ENCODE results near the gene ADAMTS5.

ADAMTS5 gene

GRCh38 chr21:26956813-26957212, 10.1 kb downstream of the ADAMTS5 start:
- no peak overlapping the region for H3K27ac ChIP-seq
- no peaks in the 10 kb centered on the region for H3K27me3 ChIP-seq (replicated peaks)
- no peak overlapping the region for H3K4me3 ChIP-seq (ENCODE audit: low read depth, low read length)
- TF ChIP-seq CTCF (IDR thresholded peaks at IDR 0.05; ENCODE audit: low read depth, low read length, missing control alignments): no peak
- in situ Hi-C loops (cut with HindIII; ENCODE audit: low pct_ligation_motif_present, low sequenced_read_pairs): no loop called here
- no peaks in the 10 kb centered on the region for H3K36me3 ChIP-seq (replicated peaks)
- no peak for DNase-seq

- in situ Hi-C loops (cut with HindIII; ENCODE audit: low pct_ligation_motif_present, low sequenced_read_pairs): no loop called here
- no peak for DNase-seq
- H3K36me3 ChIP-seq (replicated peaks): no peaks in the 10 kb centered on the region
- no peak overlapping the region for H3K4me3 ChIP-seq (ENCODE audit: low read depth, low read length)
- no peaks in the 10 kb centered on the region for H3K27me3 ChIP-seq (replicated peaks)
- no peak for TF ChIP-seq CTCF (IDR thresholded peaks at IDR 0.05; ENCODE audit: low read depth, low read length, missing control alignments)
- H3K27ac ChIP-seq: no peak overlapping the region
These were observed 10.7 kb downstream of the ADAMTS5 start for GRCh38 chr21:26956216-26956615.

- no peaks in the 10 kb centered on the region for H3K27me3 ChIP-seq (replicated peaks)
- H3K4me3 ChIP-seq (ENCODE audit: low read depth, low read length): no peak overlapping the region
- TF ChIP-seq CTCF (IDR thresholded peaks at IDR 0.05; ENCODE audit: low read depth, low read length, missing control alignments): no peak
- no peak for DNase-seq
- no peaks in the 10 kb centered on the region for H3K36me3 ChIP-seq (replicated peaks)
- H3K27ac ChIP-seq: no peak overlapping the region
- in situ Hi-C loops (cut with HindIII; ENCODE audit: low pct_ligation_motif_present, low sequenced_read_pairs): no loop called here
These were observed 12.2 kb downstream of the ADAMTS5 start for GRCh38 chr21:26954662-26955121.

GRCh38 chr21:26952374-26953066, 14.4 kb downstream of the ADAMTS5 start:
- Histone ChIP-seq H3K4me3 (ENCODE audit: low read depth, low read length) (no peak overlapping the region), H3K36me3 (replicated peaks) (no peaks in the 10 kb centered on the region), H3K27me3 (replicated peaks) (no peaks in the 10 kb centered on the region), H3K27ac (no peak overlapping the region)
- no peak for TF ChIP-seq CTCF (IDR thresholded peaks at IDR 0.05; ENCODE audit: low read depth, low read length, missing control alignments)
- in situ Hi-C loops (cut with HindIII; ENCODE audit: low pct_ligation_motif_present, low sequenced_read_pairs): no loop called here
- DNase-seq: no peak

DNA sequence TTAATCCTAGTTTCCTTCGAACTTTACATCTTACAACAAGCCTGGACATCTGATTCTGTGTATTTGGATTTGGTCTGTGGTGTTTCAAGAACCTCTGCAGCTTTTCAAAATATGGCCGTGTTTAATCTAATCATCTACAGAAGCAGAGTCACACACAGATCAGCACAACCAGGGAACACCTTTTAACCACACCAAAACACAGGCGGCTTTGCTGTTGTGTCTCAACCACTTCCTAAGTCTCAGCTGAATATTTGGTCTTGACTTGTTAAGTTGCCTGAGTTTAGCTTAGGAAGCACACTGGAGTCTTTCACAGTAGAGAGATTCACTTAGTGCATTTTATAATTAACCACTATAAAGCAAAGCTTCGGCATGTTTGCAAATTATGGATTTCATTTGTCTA, 17.1 kb downstream of the ADAMTS5 start:
- Histone ChIP-seq H3K27ac (no peak overlapping the region), H3K4me3 (ENCODE audit: low read depth, low read length) (no peak overlapping the region), H3K36me3 (replicated peaks) (no peaks in the 10 kb centered on the region), H3K27me3 (replicated peaks) (no peaks in the 10 kb centered on the region)
- in situ Hi-C loops (cut with HindIII; ENCODE audit: low pct_ligation_motif_present, low sequenced_read_pairs): no loop called here
- no peak for TF ChIP-seq CTCF (IDR thresholded peaks at IDR 0.05; ENCODE audit: low read depth, low read length, missing control alignments)
- DNase-seq: no peak

- TF ChIP-seq CTCF (IDR thresholded peaks at IDR 0.05; ENCODE audit: low read depth, low read length, missing control alignments): no peak
- no peak overlapping the region for H3K27ac ChIP-seq
- H3K4me3 ChIP-seq (ENCODE audit: low read depth, low read length): no peak overlapping the region
- H3K27me3 ChIP-seq (replicated peaks): no peaks in the 10 kb centered on the region
- in situ Hi-C loops (cut with HindIII; ENCODE audit: low pct_ligation_motif_present, low sequenced_read_pairs): no loop called here
- DNase-seq: no peak
- no peaks in the 10 kb centered on the region for H3K36me3 ChIP-seq (replicated peaks)
These were observed 18.7 kb downstream of the ADAMTS5 start for GRCh38 chr21:26948194-26948593.
